PC-9 (cell line): ENCODE measurements around the gene CRTC2. TPM values are rescaled to one million over a fixed set of nuclear protein-coding genes. Genes with fewer than 3 reads are reported as not detected.
A peak's percentile ranks its signal among the peaks of the same experiment; 100 is the strongest.

ENCODE experiments used
- BruUV-seq: library from RNA; stranded (reverse); fragments of 400-500 nt; replicated peaks from 2 replicates; lab custom pipeline; 2021; lab: Mats Ljungman, UMichigan
- CTCF ChIA-PET: fragments of 300-600 bp; sonication (Branson Sonifier 250); formaldehyde crosslinking; loops from one replicate; lab custom pipeline; 2022; ENCODE audit warnings: antibody characterized with exemption; lab: Charles Lee
- POLR2A ChIA-PET: fragments of 300-600 bp; sonication (Branson Sonifier 250); formaldehyde crosslinking; loops from one replicate; lab custom pipeline; 2022; ENCODE audit warnings: antibody characterized with exemption; ENCODE audit not compliant: unreplicated experiment; lab: Charles Lee
- DNase-seq, 2 experiments: peaks; one replicate each; pipeline versions ENCODE4 v3.0.0 to v3.0.0-alpha.2; 2015 to 2022; ENCODE audit warnings: mixed read lengths in 1 of 2
- H2AFZ ChIP-seq: fragments of 200-600 bp; sonication (generic); 2 replicates; pipeline ENCODE4 v1.8.1; 2017; ENCODE audit warnings: antibody characterized with exemption
- H3F3A ChIP-seq: fragments of 200-600 bp; sonication (generic); 2 replicates; pipeline ENCODE4 v1.8.1; 2017; ENCODE audit warnings: antibody characterized with exemption, mild to moderate bottlenecking, low read depth; ENCODE audit not compliant: insufficient read depth
- H3K27ac ChIP-seq: fragments of 200-600 bp; sonication (generic); 2 replicates; pipeline ENCODE4 v1.6.1; 2016; ENCODE audit warnings: mixed run types
- H3K27me3 ChIP-seq: fragments of 200-600 bp; sonication (generic); 2 replicates; pipeline ENCODE4 v1.6.1; 2016; ENCODE audit warnings: low read depth, mixed run types; ENCODE audit not compliant: insufficient read depth
- H3K36me3 ChIP-seq: fragments of 200-600 bp; sonication (generic); 2 replicates; pipeline ENCODE4 v1.6.1; 2016; ENCODE audit warnings: low read depth, mixed run types
- H3K4me1 ChIP-seq: fragments of 200-600 bp; sonication (generic); replicated peaks from 2 replicates; pipeline ENCODE4 v1.6.1; 2016; ENCODE audit warnings: mixed run types; ENCODE audit not compliant: insufficient read depth
- H3K4me2 ChIP-seq: fragments of 200-600 bp; sonication (generic); 2 replicates; pipeline ENCODE4 v1.6.1; 2017; ENCODE audit warnings: mixed run types
- H3K4me3 ChIP-seq: fragments of 200-600 bp; sonication (generic); 2 replicates; pipeline ENCODE4 v1.6.1; 2016; ENCODE audit warnings: mixed run types
- H3K79me2 ChIP-seq: fragments of 200-600 bp; sonication (generic); 2 replicates; pipeline ENCODE4 v1.6.1; 2017; ENCODE audit warnings: low read depth, mixed run types
- H3K9me2 ChIP-seq: fragments of 200-600 bp; sonication (generic); 2 replicates; pipeline ENCODE4 v1.8.1; 2017; ENCODE audit warnings: mild to moderate bottlenecking; ENCODE audit not compliant: insufficient read depth
- H3K9me3 ChIP-seq: fragments of 200-600 bp; sonication (generic); 2 replicates; pipeline ENCODE4 v1.8.1; 2016; ENCODE audit warnings: low read depth; ENCODE audit not compliant: insufficient read depth
- H4K20me1 ChIP-seq: fragments of 200-600 bp; sonication (generic); 2 replicates; pipeline ENCODE4 v1.8.1; 2017; ENCODE audit not compliant: insufficient read depth
- CTCF ChIP-seq: fragments of 200-600 bp; sonication (generic); conservative IDR thresholded peaks from 2 replicates; pipeline ENCODE4 v1.6.1; 2017; ENCODE audit warnings: mixed run types, antibody characterized with exemption, mild to moderate bottlenecking, moderate library complexity
- EZH2 ChIP-seq: fragments of 200-600 bp; sonication (generic); IDR thresholded peaks from 2 replicates; pipeline ENCODE4 v1.8.0; 2017; ENCODE audit warnings: antibody characterized with exemption, low read depth
- intact Hi-C: fragments of 100-400 bp; cut with micrococcal nuclease; formaldehyde crosslinking; loops from one replicate; pipeline ENCODE4 v1.10.0; 2022; ENCODE audit not compliant: unreplicated experiment
- total RNA-seq: library from RNA; stranded (reverse); gene quantifications from 2 replicates; pipeline ENCODE4 v1.2.3, GENCODE V29; 2021

The CRTC2 gene
- total RNA-seq, 1 experiment from 2014 or later, result 63.6 TPM

GRCh38 chr1:153944005-153944826 lies 14.2 kb downstream of the CRTC2 start:
- H3K79me2 ChIP-seq, result peaks cover 19% of the 10 kb centered on the region
- intact Hi-C loops, result no loop called here
- no peak overlapping the region for H2AFZ ChIP-seq
- no peaks in the 10 kb centered on the region for H3K9me3 ChIP-seq
- no peak overlapping the region for H3K4me3 ChIP-seq
- no peak overlapping the region for H3K27ac ChIP-seq
- H4K20me1 ChIP-seq, result no peaks in the 10 kb centered on the region; the same call in 1 of the 2 replicates
- TF ChIP-seq CTCF (no peak), EZH2 (no peak)
- peaks cover 10% of the 10 kb centered on the region; the same call in 1 of the 2 replicates for H3K4me1 ChIP-seq
- ChIA-PET CTCF (interaction anchor here (0.8 kb wide), 1 partner anchor 579 kb away, joined by 3 read pairs; no protein-coding TSS in a partner anchor), POLR2A (no interaction called here)
- 0 out of 2 replicates have a peak, but pooled peaks cover 3% of the 10 kb centered on the region for H3K36me3 ChIP-seq
- peaks cover 9% of the 10 kb centered on the region; the same call in 1 of the 2 replicates for H3F3A ChIP-seq
- H3K9me2 ChIP-seq, result no peaks in the 10 kb centered on the region
- BruUV-seq, result no TSS peak
- peak overlapping the region; percentile 98; the same call in 1 of the 2 replicates for H3K4me2 ChIP-seq
- no peak for DNase-seq
- no peaks in the 10 kb centered on the region for H3K27me3 ChIP-seq

GRCh38 chr1:153942766-153943549 lies 15.5 kb downstream of the CRTC2 start:
- POLR2A ChIA-PET, result interaction anchor here (0.6 kb wide), 1 partner anchor 48 kb away, joined by 4 read pairs; the partner anchor contains the start of gene RPS27
- Histone ChIP-seq H3F3A (peaks cover 6% of the 10 kb centered on the region; the same call in 1 of the 2 replicates), H3K4me1 (peaks cover 10% of the 10 kb centered on the region; the same call in 1 of the 2 replicates), H3K79me2 (peaks cover 19% of the 10 kb centered on the region), H3K27me3 (no peaks in the 10 kb centered on the region), H3K9me2 (no peaks in the 10 kb centered on the region), H2AFZ (no peak overlapping the region), H3K4me3 (no peak overlapping the region), H4K20me1 (no peaks in the 10 kb centered on the region; the same call in 1 of the 2 replicates), H3K27ac (no peak overlapping the region), H3K4me2 (no peak overlapping the region), H3K9me3 (no peaks in the 10 kb centered on the region), H3K36me3 (0 out of 2 replicates have a peak, but pooled peaks cover 3% of the 10 kb centered on the region)
- CTCF ChIA-PET, result interaction anchor here (0.7 kb wide), 1 partner anchor 45 kb away, joined by 4 read pairs; no protein-coding TSS in a partner anchor
- DNase-seq, result no peak
- BruUV-seq, result no TSS peak
- intact Hi-C loops, result no loop called here
- TF ChIP-seq EZH2, result no peak

GRCh38 chr1:153941826-153942725 lies 16.3 kb downstream of the CRTC2 start:
- H3F3A ChIP-seq, result peaks cover 3% of the 10 kb centered on the region; the same call in 1 of the 2 replicates
- no peak overlapping the region for H3K27ac ChIP-seq
- peaks cover 10% of the 10 kb centered on the region; the same call in 1 of the 2 replicates for H3K4me1 ChIP-seq
- no peak overlapping the region for H3K4me3 ChIP-seq
- intact Hi-C loops, result no loop called here
- no peaks in the 10 kb centered on the region; the same call in 1 of the 2 replicates for H4K20me1 ChIP-seq
- 0 out of 2 replicates have a peak, but pooled peaks cover 3% of the 10 kb centered on the region for H3K36me3 ChIP-seq
- no TSS peak for BruUV-seq
- H3K9me3 ChIP-seq, result no peaks in the 10 kb centered on the region
- H2AFZ ChIP-seq, result no peak overlapping the region
- H3K9me2 ChIP-seq, result no peaks in the 10 kb centered on the region
- no peak for TF ChIP-seq EZH2
- TF ChIP-seq CTCF, result no peak
- ChIA-PET CTCF (no interaction called here), POLR2A (no interaction called here)
- H3K27me3 ChIP-seq, result no peaks in the 10 kb centered on the region
- H3K79me2 ChIP-seq, result peaks cover 19% of the 10 kb centered on the region
- no peak for DNase-seq
- no peak overlapping the region for H3K4me2 ChIP-seq
